GM18511 (cell line): ENCODE measurements around the gene TNS3.

Experiments used
- ATAC-seq: cut with Tn5 transposase; IDR thresholded peaks from one replicate; pipeline ENCODE4 v1.9.1; 2021; ENCODE audit warnings: mild to moderate bottlenecking, moderate library complexity; ENCODE audit not compliant: unreplicated experiment

The TNS3 gene

GRCh38 chr7:47582764-47583738 lies 1.1 kb upstream of the TNS3 start:
- no peak for ATAC-seq

GRCh38 chr7:47581438-47581803 lies 490 bp downstream of the TNS3 start:
- ATAC-seq: no peak

GRCh38 chr7:47580811-47581331 lies 1.0 kb downstream of the TNS3 start:
- ATAC-seq: no peak

GRCh38 chr7:47580175-47580706 lies 1.7 kb downstream of the TNS3 start:
- no peak for ATAC-seq

GRCh38 chr7:47579458-47579857 lies 2.5 kb downstream of the TNS3 start:
- ATAC-seq: no peak

GRCh38 chr7:47578579-47579270 lies 3.2 kb downstream of the TNS3 start:
- ATAC-seq: no peak

GRCh38 chr7:47577321-47577919 lies 4.5 kb downstream of the TNS3 start:
- ATAC-seq: no peak

GRCh38 chr7:47576866-47577306 lies 5.0 kb downstream of the TNS3 start:
- ATAC-seq: no peak

- no peak for ATAC-seq
Observed at GRCh38 chr7:47576031-47576865, 5.7 kb downstream of the TNS3 start.

- peak; percentile 76 for ATAC-seq
Observed at GRCh38 chr7:47574482-47575329, 7.2 kb downstream of the TNS3 start.

- ATAC-seq: no peak
Observed at GRCh38 chr7:47573758-47574481, 8.0 kb downstream of the TNS3 start.

- ATAC-seq: no peak
Observed at GRCh38 chr7:47572939-47573757, 8.8 kb downstream of the TNS3 start.

GRCh38 chr7:47572094-47572445 lies 9.8 kb downstream of the TNS3 start:
- ATAC-seq: no peak

- ATAC-seq: peak; percentile 57
Observed at GRCh38 chr7:47571331-47572093, 10.4 kb downstream of the TNS3 start.

GRCh38 chr7:47570649-47571050 lies 11.3 kb downstream of the TNS3 start:
- ATAC-seq: no peak

- no peak for ATAC-seq
Observed at GRCh38 chr7:47568547-47568946, 13.4 kb downstream of the TNS3 start.

GRCh38 chr7:47568056-47568455 lies 13.9 kb downstream of the TNS3 start:
- no peak for ATAC-seq
